ENCODE measurements around the gene RAMP1.

- TF ChIP-seq, protein P1, sequence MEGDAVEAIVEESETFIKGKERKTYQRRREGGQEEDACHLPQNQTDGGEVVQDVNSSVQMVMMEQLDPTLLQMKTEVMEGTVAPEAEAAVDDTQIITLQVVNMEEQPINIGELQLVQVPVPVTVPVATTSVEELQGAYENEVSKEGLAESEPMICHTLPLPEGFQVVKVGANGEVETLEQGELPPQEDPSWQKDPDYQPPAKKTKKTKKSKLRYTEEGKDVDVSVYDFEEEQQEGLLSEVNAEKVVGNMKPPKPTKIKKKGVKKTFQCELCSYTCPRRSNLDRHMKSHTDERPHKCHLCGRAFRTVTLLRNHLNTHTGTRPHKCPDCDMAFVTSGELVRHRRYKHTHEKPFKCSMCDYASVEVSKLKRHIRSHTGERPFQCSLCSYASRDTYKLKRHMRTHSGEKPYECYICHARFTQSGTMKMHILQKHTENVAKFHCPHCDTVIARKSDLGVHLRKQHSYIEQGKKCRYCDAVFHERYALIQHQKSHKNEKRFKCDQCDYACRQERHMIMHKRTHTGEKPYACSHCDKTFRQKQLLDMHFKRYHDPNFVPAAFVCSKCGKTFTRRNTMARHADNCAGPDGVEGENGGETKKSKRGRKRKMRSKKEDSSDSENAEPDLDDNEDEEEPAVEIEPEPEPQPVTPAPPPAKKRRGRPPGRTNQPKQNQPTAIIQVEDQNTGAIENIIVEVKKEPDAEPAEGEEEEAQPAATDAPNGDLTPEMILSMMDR (IDR thresholded peaks at IDR 0.05): no peak
- TF ChIP-seq EZH2 (IDR thresholded peaks at IDR 0.05; ENCODE audit: borderline replicate concordance, insufficient read depth, low read depth, low read length, poor library complexity, severe bottlenecking): no peak
Observed at GRCh38 chr2:237955640-237956401, 96.4 kb downstream of the RAMP1 start.

Measured in B cell (primary cell).